ENCODE results near the gene LIMS2. TPM values are rescaled to one million over a fixed set of nuclear protein-coding genes. Genes with fewer than 3 reads are reported as not detected.

The LIMS2 gene
- polyA plus RNA-seq, 4 donors: 9.4 to 21.8 (median 16.2) TPM

DNA sequence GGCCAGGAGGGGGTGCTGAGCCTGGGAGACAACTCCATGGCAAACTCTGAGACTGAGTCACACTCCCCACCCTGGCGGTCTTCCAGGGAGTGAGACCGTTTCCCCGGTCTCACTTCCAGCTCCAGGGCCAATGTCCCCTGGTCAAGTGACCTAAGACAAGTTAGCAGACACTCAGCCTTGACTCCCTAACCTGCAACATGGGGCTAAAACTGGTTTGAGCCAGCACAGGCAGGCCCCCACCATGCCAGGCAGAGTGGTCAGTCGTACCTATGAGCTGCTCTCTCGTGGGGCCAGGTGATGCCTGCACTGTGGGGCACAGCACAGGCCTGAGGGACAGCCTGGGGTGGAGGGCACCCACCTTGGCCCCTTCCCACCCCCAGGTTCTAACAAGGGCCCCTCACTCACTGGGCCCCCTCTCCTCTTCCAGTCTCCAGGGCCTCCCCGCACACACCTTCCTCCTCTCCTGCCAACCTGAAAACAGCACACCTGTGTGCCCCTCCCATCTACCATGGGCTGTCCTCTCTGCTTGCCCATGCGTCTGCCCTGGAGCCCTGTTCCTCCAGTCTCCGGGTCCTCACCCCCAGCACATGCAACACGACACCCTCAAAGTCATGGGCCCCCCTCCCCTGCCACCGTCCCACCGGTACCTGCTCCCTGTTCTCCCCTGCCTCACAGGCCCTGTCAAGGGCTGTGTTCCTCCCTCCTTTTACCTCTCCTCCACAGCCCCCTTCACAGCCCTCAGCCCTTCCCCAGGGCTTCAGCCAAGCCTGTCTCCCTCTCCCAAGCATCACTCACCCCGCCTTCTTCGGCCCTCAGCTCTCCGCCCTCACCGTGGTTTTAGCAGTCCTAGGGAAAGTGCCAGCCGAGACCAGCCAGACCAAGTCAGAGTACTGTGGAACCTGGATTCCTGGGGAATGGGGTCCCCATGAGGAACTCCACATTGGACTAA is 27.8 kb downstream of the LIMS2 start:
- no peak for DNase-seq (ENCODE audit: low read depth in 4 of 4, low spot score in 3 of 4)

DNA sequence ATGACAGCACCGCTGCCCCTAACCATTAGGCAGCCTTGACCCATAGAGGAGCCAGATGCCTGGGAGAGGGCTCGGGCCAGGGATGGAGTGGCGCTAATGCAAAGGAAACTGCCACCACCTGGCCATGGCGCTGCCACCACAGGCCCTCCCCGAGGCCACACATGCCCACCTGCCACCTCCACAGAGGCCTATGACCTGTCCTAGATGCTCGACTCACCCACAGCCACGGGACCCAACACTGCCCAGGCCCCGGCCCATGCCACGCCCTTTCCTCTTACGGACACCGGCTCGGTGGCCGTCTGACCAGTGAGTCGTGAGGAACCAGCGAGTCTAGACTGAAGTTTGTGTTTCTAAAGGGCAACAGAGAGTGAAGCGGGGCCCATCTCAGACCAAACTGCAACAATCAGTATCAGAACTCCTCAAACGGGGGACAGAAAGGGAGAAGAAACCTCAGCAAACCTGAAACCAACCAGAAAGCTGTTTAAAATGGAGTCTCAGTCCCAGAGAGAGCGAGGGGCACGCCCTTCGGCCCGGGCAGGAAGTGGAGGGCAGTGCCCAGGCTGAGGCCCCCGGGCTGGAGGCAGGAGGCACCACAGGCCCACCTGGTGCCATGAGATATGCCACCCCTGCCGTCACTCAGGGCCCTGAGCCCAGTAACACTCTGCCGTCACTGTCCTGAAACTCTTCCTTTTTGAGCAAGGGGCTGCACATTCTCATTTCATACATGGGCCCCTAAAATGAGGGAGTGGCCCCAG is 28.7 kb downstream of the LIMS2 start:
- no peak for DNase-seq (ENCODE audit: low read depth in 4 of 4, low spot score in 3 of 4)

DNA sequence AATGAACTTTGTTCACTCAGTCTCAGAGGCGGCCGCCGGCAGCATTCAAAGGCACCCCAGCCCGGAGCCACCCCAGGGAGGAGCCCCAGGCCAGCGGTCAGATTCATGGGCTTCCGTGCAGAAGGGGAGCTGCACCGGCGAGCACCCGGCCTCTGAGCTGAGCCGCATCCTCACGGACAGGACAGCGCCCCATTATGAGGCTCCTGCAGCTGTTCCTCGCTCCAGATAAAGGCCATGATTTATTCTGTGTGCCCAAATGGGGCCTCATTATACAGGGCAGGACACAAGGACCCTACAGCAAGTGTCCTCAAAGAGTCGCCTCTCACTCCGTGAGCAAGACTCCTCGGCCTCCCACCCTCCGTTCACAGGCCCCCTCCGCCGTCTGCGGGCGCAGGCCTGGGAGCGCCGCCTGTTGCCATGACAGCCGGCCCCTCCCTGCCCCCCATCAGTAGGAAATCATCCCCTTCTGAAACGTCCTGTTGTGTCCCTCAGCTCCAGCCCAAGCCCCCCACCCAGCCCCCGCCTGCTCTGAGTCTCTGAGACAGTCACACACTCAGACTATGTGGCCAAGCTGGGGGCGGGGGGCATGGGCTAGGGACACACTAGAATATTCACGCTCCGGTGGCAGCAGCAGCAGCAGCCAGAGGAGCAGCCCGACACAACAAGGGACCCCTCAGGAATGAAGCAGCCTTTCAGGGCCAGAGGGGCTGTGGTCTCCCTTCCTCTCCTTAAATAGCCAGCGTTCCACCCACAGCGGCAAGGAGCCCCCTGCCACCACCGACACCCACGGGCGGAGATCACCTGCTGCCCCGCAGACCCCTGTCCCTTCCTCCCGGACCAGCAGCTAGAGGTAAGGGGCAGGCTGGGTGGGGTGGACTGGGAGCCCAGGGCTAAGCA is 29.7 kb downstream of the LIMS2 start, which contains the start of gene GPR17:
Gene GPR17 (plus strand): TSS at position 759 of the 897 bp plus-strand sequence. CDS start 4,583 bp downstream, outside the sequence.
- DNase-seq (ENCODE audit: low read depth in 4 of 4, low spot score in 3 of 4): no peak

DNA sequence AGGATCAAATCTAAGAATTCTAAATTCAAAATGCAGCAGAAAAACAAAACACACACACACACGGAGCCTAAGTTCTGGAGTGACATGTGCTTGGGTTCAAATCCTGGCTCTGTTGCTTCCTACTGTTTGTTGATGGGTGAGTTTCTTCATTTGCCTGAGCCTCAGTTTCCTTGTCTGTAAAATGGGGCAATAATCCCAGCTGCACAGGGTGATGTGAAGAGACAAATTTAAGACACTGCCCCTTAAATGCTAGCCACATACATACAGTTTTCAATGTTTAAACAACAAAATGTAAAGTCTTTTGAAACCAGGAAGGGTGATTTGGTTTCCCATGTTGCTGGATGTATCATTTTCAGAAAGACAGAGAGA is 30.3 kb downstream of the LIMS2 start:
- no peak for DNase-seq (ENCODE audit: low read depth in 4 of 4, low spot score in 3 of 4)

DNA sequence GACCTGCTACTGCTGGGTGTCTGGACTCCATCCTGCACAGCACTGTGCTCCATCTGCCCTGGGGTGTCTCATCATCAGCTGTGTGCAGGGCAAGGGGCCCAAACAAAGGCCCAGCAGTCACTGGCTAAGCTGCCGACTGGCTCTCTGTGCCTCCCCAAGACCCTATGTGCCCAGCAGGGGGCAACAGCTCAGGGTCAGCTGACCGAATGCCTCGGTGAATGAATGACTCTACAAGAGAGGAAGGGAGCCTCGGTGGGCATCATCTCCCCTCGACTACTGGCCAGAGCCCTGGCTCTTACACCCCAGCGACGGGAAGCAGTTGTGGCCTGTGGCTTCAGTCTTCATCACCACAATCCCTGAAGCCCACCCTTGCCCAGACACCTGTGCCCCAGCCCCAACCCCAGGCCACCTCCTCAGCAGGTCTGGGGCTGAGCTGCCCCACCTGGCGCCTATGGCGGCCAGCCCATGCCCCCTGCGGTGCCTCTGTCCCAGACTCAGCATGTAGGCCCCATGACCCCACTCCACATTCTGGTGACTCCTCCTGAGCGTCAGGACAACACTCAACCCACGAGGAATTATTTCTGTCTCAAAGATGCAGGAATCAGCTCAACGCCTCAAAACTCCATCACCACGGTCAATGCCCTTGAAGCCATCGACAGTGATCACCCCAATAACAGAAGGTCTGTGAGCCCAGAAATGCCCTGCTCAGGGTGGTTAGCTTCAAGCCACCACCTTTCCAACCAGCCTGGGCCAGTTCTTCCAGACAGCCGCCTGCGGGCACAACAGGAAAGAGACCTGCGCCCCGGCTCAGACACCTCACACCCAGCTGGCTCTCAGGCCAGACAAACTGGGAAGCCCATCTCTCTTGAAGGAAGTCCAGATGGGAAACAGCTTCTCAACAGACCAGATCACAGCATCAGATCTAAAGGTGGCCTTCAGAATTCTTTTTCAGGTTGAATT is 31.0 kb downstream of the LIMS2 start:
- DNase-seq (ENCODE audit: low read depth in 4 of 4, low spot score in 3 of 4): no peak

DNA sequence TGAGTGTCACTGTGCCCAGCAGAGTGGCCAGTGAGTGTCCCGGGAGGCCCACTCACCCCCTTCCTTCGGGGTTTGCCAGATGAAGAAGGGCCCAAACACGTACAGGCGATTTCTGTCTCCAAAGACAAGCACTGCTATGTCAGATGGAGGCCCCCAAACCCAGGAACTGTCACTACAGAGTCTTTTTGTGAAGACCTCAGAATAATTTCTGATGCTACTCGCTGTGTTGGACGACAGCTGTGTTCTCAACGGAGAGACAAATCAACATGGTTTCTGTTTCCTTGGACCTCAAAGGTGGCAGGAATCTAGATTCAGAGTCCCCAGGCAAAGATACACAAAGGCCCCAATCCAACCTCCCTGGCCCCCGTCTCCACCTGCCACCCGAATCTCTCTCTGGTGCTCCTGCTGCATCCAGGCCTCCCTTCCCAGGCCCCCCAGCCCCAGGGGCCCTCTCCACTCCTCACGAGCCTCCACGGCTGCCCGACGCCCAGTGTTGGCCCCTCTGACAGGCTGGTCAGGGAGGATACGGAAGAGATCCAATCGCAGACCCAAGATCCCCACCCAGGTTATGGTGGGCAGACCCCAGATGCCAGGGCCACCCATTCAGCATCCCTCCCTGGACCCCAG is 31.8 kb downstream of the LIMS2 start:
- DNase-seq (ENCODE audit: low read depth in 4 of 4, low spot score in 3 of 4): no peak

DNA sequence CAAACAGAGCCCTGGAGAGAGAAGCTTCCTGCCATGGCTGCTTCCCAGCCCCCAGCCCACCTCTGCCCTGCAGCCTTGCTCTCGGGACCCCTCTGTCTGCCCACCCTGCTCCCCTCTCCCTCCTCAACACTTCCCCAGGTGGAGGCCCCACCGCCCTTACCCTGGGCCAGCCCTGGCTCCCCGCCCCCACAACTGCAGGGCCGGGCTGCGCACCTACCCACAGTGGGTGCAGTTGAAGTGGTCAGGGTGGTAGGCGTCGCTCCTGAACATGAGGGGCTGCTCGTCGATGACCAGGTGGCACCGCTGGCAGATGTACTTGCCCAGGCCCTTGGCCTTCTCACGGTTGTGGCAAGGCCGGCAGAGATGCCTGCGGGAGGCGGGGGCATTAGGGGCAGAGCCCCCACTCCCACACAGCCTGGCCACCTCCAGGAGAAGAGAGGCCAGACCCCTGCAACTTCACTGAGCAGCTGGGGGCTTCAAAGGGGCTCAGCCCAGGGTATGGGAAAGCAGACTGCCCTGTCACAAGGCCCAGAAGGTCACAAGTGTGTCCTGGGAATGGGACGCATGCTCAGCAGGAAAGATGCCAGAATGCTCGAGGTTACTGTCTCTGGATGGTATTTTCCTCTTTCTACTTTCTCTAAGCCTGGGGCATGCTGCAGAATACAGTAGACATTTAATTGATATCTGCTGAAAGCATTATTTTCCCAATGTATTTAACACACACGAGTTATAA is 32.5 kb downstream of the LIMS2 start:
- DNase-seq (ENCODE audit: low read depth in 4 of 4, low spot score in 3 of 4): no peak

DNA sequence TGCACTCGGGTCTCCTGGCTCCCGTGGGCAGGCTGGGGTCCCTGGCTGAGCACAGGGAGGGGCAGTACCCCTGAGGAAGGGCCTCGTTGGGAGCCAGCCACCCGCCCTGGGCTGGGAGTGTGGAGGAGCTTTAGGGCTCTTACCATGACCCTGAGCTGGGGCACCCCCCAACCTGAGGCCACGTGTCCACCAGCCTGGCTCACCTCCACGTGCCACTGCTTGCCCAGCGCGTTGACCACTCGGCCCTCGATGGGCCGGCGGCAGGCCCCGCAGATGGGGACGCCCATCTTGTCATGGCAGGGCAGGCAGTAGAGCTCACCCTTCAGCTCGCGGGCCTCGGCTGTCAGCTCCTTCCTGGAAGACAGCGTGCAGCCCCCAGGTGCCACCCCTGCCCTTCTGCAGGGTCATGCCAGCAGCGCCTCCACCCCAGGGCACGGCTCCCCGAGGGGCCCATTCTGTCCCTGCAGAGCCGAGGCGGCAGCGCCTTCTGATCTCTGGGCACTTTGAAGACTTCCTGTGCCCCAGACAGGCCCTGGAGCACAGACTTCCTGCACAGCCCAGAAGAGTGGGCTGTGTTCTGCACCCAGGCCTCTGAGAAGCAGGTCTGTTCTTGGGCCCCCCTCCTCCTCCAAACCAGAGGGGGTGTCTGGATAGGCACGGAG is 33.4 kb downstream of the LIMS2 start:
- DNase-seq (ENCODE audit: low read depth in 4 of 4, low spot score in 3 of 4): no peak

DNA sequence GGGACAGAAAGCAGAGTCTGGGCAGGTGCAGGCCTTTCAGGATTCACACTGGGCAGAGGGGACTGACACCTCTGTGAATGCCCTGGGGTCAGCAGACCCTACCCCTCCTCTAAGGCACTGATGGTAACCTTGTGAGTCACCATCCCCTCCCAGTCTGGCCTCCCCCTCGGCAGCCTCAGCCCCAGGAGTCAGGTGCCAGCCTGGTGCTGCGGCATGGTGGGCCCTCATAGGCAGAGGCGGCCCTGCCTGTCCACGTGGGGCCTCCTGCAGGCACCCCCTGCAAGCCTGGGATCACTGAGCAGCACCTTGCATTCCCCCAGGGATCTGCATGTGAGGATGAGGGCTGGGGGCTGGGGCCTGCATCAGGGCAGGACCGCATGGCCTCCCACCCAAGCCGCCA is 34.2 kb downstream of the LIMS2 start:
- no peak for DNase-seq (ENCODE audit: low read depth in 4 of 4, low spot score in 3 of 4)

DNA sequence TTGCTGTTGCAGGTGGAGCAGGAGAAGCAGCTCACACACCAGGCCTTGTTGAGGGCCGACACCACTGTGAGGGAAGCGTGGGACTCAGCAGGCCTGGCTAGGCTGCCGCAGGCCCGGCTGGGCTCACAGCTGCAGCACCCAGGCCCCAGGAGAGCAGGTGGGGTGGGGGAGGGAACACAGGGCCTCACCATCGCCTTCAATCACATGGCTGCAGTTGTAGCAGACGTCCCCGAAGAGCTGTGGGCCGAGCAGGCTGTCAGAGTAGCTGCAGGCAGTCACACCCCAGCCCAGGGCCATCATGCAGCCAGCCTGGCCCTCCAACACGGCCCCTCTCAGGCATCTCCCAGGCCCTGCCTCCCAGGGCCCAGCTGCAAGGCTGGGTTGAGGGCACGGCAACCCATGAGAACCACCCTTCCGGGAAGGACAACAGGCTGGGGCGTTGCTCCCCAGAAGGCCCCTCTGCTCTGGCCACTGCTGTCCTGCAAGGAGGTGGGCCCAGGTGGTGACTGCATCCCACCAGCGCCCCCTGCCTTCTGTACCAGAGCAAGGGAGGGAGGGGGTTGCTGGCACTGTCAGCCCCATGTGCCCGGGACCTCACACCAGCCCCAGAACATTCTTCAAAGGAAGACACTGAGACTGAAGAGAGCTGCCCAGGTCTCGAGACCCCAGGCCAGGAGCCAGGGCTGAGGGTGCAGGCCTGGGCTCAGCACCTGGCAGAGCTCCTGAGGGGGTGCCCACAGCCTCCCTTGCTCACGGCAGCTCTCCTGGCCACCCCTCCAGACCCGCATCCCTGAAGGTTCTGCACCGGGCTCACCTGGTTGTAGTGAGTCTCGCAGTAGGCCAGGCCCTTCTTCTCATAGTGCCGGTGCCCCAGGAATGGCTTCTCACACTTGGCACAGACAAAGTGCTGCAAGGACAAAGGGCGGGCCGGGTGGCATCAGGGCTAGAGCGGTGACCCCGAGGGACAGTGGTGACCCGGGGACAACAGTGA is 35.0 kb downstream of the LIMS2 start:
- DNase-seq (ENCODE audit: low read depth in 4 of 4, low spot score in 3 of 4): no peak

DNA sequence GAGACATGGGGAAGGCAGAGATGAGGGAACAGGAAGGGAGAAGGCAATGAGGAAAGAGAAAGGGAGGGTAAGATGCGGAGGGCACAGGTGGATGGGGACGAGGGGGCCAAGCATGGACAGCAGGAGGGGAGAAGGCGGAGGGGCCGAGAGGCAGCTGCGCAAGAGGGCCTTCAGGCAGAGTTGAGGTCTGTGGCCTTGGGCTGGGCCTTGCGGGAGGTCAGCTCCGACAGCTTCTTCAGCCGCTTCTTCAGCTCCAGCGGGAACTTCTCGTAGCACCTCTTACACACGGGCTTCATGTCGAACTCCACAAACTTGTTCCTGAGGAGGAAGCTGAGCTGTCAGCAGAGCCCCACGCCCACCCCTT is 36.2 kb downstream of the LIMS2 start:
- no peak for DNase-seq (ENCODE audit: low read depth in 4 of 4, low spot score in 3 of 4)

DNA sequence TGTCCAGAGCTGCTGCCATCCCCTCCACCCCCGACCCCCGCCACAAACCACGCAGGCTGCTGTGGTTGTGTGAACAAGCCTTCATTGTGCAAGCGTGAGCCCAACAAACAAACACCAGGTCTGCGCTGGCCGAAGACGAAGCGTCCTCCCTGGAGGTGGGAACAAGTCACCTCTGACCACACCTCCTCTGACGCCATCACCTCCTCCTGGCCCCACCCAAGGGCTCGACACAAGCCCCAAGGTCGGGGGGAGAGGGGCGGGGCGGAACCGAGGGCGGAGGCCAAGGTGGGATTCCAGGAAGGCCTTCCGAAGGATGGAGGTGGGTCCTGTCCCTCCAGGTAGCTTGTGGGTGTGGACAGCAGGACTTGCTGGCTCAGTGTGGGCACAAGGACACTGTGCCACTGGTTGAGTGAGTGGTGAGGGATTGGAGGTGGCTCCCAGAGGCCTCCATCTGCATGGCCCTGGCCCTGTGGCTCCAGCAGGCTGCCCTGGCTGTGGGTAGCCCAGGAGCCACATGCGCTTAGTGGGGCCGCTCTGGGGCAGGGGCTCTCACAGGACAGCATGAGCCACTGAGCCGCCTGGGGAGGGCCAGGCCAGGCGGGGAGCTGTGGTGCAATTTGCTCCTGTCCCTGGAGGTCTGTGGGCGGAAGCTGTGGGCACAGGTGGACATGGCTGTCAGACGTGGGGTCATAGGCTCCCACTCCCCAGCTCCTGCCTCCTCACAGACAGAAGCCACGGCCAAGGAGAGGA is 36.8 kb downstream of the LIMS2 start:
- no peak for DNase-seq (ENCODE audit: low read depth in 4 of 4, low spot score in 3 of 4)

DNA sequence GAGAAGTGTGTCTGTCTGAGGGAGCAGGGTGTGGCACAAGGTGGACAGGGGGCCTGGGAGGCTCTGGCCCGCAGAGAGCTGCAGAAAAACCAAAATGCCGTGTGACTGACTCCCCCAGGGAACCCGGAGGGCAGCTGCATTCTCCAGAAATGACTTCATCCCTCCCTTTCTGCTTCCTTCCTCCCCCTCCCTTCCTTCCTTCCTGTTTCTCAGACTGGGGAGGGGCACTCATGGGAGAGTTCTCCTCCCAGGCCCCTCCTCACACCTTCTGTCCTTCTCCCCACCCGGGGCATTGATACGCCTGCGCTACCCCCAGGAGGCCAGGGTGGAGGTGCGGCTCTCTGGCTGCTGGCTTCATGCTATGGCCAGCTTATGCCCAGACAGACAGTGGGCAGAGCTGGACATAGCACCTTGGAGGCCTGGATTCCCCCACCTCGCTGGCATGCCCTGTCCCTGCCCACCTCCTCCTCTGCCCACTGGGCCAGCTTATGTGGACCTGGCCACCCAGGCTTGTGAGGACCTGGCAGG is 37.5 kb downstream of the LIMS2 start:
- peak in 2 of 4 donors; percentile 50 to 57 for DNase-seq (ENCODE audit: low read depth in 4 of 4, low spot score in 3 of 4)

DNA sequence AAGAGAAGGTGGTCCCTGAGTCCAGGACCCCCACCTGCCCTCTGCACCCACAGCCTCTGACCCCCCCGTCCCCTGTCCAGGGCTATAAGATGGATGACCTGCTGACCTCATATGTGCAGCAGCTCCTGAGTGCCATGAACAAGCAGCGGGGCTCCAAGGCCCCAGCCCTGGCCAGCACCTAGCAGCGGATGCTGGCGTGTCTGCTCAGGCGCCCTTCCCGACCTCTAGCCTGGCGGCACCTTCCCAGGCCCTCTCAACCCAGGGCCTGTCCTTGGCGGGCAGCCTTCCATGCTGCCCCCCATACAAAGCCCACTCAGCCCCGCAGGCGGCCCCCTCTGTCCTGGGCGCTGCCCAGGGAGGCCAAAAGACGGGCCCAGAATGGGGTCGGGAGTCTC is 38.1 kb downstream of the LIMS2 start:
- no peak for DNase-seq (ENCODE audit: low read depth in 4 of 4, low spot score in 3 of 4)

DNA sequence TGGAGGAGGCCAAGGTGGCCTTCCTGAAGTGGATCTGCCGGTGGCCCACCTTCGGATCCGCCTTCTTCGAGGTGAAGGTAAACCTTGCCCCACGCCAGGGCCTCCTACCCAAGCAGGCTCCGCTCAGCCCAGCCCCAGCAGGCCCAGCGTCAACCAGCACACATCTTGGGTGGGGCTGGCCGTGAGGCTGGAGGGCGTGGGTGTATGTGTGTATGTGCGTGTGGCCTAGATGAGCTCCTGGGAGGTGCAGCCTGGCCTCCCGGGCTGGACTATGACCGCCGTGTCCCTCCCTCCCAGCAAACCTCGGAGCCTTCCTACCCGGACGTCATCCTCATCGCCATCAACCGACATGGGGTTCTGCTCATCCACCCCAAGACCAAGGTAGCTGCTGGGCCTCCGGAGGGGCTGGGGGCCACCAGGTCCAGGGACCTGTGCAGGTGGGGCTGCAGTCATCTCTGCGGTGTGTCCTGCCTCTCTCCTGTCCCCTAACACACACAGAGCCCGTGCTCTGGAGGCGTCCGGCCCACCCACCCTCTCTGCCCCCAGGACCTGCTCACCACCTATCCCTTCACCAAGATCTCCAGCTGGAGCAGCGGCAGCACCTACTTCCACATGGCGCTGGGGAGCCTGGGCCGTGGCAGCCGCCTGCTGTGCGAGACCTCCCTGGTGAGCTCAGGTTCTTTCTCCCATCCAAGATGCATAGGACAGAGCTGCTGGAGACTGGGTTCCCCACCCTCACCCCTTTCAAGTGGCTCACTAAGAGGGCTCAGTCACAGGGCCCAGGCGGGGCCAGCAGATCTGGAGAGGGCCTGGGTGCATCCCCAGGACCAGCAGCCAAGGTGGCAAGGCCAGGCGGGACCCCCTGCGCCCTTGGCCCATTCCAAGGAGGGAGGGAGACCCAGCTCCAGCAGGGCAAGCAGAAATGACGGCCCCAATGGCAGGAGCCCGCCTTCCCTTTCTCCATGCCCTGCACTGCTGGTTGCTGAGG is 38.8 kb downstream of the LIMS2 start:
- no peak for DNase-seq (ENCODE audit: low read depth in 4 of 4, low spot score in 3 of 4)

Measured in left renal pelvis (tissue), 4 donors.